ENCODE results near the gene SRD5A1. TPM values are rescaled to one million over a fixed set of nuclear protein-coding genes. Genes with fewer than 3 reads are reported as not detected.
"Not testable (repeated sequence)": the region's sequence is repeated elsewhere in the genome, so short reads cannot be mapped to it uniquely, and the experiment has no call there.

The SRD5A1 gene
- total RNA-seq, 1 experiment from 2014 or later: 43.6 TPM

DNA sequence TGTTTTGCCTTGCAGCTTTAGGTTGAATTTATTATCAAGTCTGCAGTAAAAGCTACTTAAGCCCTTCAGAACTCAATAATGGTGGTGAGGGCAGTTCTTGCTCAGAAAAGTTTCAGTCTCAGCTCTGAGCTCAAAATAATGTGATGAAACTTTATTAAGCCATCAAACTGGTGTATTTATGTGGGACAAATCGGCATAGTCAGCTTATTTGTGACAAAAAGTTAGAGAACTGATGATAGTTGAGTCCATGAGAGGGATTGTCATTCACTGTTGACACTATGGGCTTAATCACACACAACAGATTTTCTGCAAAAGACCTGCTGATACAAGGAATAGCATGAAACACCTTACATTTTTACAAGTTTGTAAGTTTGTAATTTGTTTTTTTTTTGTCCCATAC, 9.4 kb downstream of the SRD5A1 start:
- no peak for DNase-seq (ENCODE audit: low read depth)

DNA sequence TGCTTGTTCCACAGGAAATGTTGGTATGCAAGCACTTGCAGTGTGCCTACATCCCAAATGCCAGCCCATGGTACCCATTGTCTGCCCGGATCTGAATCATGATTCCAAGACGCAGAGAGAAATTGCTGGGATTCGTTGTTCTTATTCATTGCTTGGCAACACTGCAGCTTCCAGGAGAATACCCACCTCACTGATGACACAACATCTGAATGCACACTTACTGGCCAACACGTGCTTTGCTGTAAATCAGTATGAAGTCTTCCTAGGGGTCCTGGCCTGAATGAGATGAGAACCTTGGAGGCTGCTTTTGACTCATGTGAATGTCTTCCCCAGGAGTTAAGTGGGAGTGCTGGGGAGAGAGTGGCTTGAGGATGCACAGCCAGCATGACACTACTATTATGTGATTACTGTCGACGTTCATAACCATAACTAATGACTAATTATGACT, 11.6 kb downstream of the SRD5A1 start:
- no peak for DNase-seq (ENCODE audit: low read depth)

DNA sequence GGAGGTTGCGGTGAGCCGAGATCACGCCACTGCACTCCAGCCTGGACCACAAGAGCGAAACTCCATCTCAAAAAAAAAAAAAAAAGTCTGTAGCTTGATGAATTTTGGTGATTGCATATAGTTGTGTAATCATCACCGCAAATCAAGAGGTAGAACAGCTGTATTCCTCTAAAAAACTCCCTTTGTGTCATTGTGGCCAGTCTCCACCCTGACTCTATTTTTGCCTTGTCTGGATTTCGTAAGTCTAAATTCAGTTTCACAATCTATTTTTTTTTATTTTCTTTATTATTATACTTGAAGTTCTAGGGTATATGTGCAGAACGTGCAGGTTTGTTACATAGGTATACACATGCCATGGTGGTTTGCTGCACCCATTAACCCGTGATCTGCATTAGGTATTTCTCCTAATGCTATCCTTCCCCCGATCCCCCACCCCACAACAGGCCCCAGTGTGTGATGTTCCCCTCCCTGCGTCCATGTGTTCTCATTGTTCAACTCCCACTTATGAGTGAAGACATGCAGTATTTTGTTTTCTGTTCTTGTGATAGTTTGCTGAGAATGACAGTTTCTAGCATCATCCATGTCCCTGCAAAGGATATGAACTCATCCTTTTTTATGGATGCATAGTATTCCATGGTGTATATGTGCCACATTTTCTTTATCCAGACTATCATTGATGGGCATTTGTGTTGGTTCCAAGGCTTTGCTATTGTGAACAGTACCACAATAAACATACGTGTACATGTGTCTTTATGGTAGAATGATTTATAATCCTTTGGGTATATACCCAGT, 12.5 kb downstream of the SRD5A1 start:
- DNase-seq (ENCODE audit: low read depth): not testable (repeated sequence)

- no peak for DNase-seq (ENCODE audit: low read depth)
These were observed 15.9 kb downstream of the SRD5A1 start for GRCh38 chr5:6649186-6649585.

- no peak for DNase-seq (ENCODE audit: low read depth)
These were observed 16.4 kb downstream of the SRD5A1 start for GRCh38 chr5:6649681-6650080.

- DNase-seq (ENCODE audit: low read depth): no peak
These were observed 18.8 kb downstream of the SRD5A1 start for GRCh38 chr5:6652025-6652424.

GRCh38 chr5:6655432-6655831, 22.2 kb downstream of the SRD5A1 start:
- DNase-seq (ENCODE audit: low read depth): no peak

- DNase-seq (ENCODE audit: low read depth): no peak
These were observed 23.4 kb downstream of the SRD5A1 start for GRCh38 chr5:6656680-6657079.

DNA sequence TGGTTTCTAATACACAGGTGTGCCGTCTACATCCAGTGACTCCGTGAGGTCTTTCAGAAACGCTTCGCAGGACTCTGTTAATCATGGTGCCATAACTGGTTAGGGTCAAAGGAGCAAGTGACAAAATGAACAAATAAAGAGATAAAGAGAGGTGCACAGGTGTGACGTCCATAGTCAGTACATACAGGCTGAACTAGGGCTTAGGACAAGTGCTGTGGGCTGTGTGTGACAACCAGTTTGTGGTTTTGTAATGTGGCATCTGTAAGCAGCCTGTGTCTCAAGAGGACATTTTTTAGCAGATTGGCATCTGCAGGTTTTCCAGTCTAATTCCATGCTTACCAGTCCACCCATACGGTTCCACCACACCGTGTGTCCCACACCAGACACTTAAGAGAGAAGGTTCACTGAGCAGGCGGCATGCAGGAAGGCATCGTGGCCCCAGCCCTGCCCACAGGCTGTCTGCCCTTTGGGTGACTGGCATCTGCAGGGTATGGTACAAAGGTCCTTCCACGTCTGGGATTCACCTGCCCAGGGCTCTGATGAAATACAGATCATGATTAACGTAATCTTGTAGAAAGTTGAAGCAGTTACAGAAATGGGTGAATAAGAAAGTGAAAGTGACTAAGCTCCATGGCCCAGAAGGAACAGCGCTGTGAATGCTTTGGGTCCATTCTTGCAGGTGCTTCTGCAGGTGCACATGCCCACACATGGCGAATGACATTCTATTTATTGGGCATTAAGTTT, 26.9 kb downstream of the SRD5A1 start:
- no peak for DNase-seq (ENCODE audit: low read depth)

DNA sequence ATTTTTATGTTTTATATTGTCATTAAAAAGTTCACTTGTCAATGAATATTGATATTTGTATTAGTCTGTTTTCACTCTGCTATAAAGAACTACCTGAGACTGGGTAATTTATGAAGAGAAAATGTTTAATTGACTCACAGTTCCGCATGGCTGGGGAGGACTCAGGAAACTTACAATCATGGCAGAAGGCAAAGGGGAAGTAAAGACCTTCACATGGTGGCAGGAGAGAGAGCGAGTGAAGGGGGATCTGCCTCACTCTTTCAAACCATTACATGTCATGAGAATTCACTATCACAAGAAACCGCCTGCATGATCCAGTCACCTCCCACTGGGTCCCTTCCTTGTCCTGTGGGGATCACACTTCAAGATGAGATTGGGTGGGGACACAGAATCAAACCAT, 27.4 kb downstream of the SRD5A1 start:
- no peak for DNase-seq (ENCODE audit: low read depth)

DNA sequence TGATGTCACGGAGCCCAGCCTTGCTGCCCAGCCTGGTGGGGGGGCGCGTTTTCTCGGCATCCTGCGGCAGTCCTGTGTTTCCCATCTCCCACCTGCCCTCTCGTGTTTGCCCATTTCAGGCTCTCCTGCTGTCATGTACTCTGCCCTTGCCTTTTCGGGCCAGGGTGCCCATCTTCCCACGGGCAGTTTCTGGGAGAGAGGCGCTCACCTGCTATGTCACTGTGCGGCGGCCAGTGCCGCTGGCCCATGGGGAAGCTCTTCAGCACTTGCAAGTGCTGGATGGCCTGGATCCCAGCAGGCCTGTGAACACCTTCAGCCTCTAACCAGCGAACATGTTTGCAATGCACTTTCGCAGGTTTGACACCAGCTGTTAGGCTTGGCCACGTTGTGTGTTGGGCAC, 33.5 kb downstream of the SRD5A1 start:
- no peak for DNase-seq (ENCODE audit: low read depth)

DNA sequence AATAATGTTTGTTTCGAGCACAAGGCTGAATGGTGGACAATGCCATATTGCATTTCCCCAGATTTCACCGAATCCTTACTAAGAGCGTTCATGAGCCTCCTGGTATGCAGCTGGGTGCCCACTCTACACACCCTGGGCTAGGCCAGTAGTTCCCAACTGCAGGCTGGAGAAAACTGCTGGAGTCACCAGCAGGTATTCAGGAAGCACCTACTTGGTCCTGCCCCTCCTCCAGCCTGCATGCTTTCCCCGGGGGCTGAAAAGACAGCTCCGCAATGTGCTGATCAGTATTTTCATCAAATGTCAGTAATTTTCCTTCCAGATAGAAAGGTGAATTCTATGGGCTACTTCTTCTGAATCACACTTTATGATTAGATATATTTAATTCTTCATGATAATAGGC, 34.4 kb downstream of the SRD5A1 start:
- no peak for DNase-seq (ENCODE audit: low read depth)

- not testable (repeated sequence) for DNase-seq (ENCODE audit: low read depth)
These were observed 35.5 kb downstream of the SRD5A1 start for GRCh38 chr5:6668717-6669116.

GRCh38 chr5:6673031-6673430, 39.8 kb downstream of the SRD5A1 start:
- no peak for DNase-seq (ENCODE audit: low read depth)

- no peak for DNase-seq (ENCODE audit: low read depth)
These were observed 40.7 kb downstream of the SRD5A1 start for GRCh38 chr5:6673963-6674362.

DNA sequence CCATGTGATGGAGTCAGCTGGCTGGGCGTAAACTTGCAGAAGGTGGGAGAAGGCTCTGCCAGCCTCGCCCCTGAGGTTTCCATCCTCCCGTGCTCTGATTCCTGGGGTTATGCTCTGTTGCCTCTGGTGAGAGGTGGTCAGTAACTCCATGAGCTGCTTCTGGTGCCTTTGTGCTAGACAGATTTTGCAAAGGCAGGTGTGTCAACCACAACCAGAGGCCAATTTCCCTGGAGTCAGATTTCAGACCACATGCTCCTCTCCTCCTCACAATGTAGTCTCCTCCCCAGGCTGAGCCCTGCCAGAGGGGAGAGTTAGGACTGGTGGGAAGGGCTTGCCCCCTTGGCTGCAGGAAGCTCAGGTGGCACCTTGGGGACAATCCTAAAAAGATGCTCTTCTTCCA, 41.2 kb downstream of the SRD5A1 start:
- no peak for DNase-seq (ENCODE audit: low read depth)

DNA sequence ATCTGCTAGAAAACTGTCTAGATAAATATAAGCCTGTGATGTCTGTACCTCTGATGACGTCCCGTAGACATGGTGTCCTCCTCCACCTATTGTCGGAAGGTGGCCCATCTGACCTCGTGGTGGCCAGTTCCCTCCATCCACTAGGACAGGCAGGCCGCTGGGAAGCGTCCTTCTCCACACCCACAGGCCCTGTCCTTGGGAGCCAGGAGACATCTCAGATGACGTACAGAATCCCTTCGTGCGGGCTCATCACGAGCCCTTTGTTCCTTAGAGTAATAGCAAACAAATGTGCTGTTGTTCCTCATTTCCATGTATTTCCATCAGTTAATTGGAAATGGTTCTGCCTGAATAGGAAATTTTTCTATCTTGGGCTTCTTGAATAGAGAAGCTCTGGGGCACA, 41.6 kb downstream of the SRD5A1 start:
- DNase-seq (ENCODE audit: low read depth): no peak

GRCh38 chr5:6675784-6676491, 42.7 kb downstream of the SRD5A1 start:
- peak; percentile 18 for DNase-seq (ENCODE audit: low read depth)

DNA sequence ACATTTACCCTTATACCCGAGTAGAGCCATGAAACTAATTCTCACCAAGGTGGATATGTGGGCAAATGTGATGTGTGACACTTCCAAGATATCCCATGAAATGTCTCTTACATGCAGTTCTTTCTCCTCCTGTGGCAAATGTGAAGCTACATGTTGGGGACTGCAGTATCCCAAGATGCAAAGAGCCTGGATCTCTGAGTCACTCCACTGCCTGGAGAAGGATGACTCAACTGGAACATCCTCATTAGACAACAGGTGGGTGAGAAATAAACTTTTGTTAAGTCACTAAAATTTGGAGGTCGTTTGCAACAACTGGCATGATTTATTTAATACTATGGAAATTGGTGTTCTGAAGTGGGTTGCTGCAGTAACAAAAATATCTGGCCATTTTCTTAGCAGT, 43.5 kb downstream of the SRD5A1 start:
- peak; percentile 73 for DNase-seq (ENCODE audit: low read depth)

GRCh38 chr5:6678385-6678784, 45.1 kb downstream of the SRD5A1 start:
- no peak for DNase-seq (ENCODE audit: low read depth)

DNA sequence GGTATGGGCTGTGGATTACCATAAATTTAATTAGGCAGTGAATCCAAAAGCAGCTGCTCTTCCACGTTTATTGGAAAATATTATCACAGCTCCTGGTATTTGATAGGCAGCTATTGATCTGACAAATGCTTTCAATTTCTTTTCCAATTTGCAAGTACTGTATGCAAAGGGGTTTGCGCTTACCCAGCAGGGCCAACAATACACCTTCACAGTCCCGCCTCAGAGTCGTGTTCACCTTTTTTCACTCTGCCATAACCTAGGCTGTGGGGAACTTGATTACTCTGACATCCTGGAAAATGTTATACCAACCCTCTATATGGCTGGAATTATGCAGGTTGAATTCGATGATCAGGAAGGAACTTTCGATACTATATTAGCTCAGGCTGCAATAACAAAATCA, 47.7 kb downstream of the SRD5A1 start:
- no peak for DNase-seq (ENCODE audit: low read depth)

DNA sequence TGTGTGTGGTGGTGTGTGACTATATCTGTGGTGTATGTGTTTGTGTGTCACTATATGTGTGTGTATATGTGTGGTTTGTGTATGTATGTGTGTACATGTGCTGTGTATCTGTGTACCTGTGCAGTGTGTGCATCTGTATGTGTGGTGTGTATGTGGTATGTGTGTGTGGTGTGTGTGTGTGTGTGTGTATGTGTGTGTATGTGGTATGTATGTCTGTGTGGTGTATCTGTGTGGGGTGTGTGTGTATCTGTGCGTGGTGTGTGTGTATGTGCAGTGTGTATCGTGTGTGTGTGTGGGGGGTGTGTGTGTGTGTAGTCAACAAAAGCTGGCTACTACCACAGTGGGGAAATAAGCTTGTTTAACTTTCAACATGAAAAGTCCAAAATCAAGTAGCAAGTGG, 48.4 kb downstream of the SRD5A1 start:
- no peak for DNase-seq (ENCODE audit: low read depth)
